ENCODE data around the gene RPS15.

- TF ChIP-seq POLR2A (IDR thresholded peaks at IDR 0.05): no peak
- TF ChIP-seq, protein P1, sequence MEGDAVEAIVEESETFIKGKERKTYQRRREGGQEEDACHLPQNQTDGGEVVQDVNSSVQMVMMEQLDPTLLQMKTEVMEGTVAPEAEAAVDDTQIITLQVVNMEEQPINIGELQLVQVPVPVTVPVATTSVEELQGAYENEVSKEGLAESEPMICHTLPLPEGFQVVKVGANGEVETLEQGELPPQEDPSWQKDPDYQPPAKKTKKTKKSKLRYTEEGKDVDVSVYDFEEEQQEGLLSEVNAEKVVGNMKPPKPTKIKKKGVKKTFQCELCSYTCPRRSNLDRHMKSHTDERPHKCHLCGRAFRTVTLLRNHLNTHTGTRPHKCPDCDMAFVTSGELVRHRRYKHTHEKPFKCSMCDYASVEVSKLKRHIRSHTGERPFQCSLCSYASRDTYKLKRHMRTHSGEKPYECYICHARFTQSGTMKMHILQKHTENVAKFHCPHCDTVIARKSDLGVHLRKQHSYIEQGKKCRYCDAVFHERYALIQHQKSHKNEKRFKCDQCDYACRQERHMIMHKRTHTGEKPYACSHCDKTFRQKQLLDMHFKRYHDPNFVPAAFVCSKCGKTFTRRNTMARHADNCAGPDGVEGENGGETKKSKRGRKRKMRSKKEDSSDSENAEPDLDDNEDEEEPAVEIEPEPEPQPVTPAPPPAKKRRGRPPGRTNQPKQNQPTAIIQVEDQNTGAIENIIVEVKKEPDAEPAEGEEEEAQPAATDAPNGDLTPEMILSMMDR (IDR thresholded peaks at IDR 0.05): no peak
Observed at GRCh38 chr19:1466461-1467214, 28.4 kb downstream of the RPS15 start.

Data from body of pancreas (tissue), 4 donors.